HG02571 (cell line): ENCODE results near the gene PRKACB.
A peak's percentile ranks its signal among the peaks of the same experiment; 100 is the strongest.
"Not testable (repeated sequence)": the region's sequence is repeated elsewhere in the genome, so short reads cannot be mapped to it uniquely, and the experiment has no call there.

Experiments used
- ATAC-seq: cut with Tn5 transposase; IDR thresholded peaks from one replicate; pipeline ENCODE4 v1.9.1; 2021; ENCODE audit warnings: mild to moderate bottlenecking, moderate library complexity; ENCODE audit not compliant: unreplicated experiment

Gene PRKACB

GRCh38 chr1:84143796-84144565, at the start of gene PRKACB:
TSS of gene PRKACB (plus strand) at chr1:84144271. CDS start at chr1:84144362, 91 bp downstream.
- peak; percentile 88 for ATAC-seq

- ATAC-seq, result no peak
These were observed 48.8 kb upstream of the PRKACB start for GRCh38 chr1:84095308-84095707.

DNA sequence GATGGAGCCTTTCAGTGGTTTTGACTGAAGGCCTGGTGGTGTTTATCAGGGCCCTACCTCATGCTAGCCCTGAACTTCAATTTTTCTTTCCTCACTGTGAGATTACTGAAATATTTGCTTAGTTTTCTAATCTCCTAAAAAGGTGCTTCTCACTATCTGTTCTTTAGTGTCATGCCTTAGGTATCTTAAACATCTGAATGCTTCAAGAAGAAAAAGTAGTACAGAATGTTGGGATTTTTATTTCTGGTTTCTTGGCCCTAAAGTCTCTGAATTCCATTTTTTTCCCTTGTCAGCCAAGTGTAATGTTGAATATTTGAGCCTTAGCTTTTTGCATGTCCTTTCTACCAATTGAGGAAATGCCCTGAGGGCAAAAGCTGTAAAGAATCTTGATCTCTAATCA, 47.9 kb upstream of the PRKACB start:
- no peak for ATAC-seq

- ATAC-seq, result no peak
These were observed 42.9 kb upstream of the PRKACB start for GRCh38 chr1:84101204-84101603.

DNA sequence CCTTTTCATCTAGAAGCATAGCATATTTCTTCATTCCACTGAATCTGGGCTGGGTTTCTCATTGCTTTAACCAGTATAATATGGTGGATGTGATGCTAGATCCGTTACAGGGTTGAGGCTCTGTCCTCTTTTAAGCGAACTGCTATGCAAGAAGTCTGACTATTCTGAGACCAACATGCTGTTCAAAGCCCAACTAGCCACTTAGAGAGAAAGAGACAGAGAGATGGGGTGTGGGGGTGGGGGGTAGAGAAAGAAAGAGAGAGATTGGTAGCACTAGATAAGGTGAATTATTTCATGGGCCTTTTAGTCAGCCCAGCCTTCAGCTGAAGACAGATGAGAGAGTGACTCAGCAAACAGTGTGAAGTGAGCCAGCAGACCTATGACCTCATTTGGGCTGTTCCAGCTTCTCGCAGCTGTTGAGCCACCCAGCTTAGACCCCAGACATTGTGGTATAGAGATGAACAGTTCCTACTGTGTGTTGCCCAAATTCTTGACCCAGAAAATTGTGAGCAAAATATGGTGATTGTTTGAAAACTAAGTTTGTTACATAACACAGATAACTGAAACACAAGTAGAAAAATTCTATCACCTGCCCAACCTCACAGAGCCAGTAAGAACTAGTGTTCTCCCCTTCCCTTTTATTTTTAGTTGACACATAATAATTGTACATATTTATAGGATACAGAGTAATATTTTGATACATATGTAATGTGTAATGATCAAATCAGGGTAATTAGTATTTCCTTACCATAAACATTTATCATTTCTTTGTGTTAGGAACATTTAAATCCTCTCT, 40.7 kb upstream of the PRKACB start:
- ATAC-seq, result peak; percentile 86

GRCh38 chr1:84107538-84107937, 36.5 kb upstream of the PRKACB start:
- ATAC-seq, result not testable (repeated sequence)

DNA sequence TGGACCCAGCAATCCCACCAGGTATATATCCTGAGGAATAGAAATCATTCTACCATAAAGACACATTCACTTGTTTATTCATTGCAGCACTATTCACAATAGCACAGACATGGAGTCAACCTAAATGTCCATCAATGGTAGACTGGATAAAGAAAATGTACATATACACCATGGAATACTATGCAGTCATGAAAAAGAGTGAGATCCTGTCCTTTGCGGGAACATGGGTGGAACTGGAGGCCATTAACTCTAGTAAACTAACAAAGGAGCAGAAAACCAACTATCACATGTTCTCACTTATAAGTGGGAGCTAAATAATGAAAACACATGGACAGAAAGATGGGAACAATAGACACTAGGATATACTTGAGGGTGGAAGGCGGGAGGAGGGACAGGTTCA, 36.1 kb upstream of the PRKACB start:
- no peak for ATAC-seq

GRCh38 chr1:84108900-84109578, 35.0 kb upstream of the PRKACB start:
- no peak for ATAC-seq

GRCh38 chr1:84110629-84111028, 33.4 kb upstream of the PRKACB start:
- no peak for ATAC-seq

DNA sequence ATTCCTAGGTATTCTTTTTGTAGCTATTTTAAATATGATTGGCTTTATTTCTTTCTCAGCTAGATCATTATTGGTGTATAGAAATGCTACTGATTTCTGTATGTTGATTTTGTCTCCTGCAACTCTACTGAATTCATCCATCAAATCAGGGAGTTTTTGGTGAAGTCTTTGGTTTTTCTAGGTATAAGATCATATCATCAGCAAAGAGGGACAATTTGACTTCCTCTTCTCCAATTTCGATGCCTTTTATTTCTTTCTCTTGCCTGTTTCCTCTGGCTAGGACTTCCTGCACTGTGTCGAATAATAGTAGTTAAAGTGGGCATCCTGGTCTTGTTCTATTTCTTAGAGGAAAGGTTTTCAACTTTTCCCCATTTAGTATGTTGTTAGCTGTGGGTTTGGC, 27.5 kb upstream of the PRKACB start:
- ATAC-seq, result no peak

DNA sequence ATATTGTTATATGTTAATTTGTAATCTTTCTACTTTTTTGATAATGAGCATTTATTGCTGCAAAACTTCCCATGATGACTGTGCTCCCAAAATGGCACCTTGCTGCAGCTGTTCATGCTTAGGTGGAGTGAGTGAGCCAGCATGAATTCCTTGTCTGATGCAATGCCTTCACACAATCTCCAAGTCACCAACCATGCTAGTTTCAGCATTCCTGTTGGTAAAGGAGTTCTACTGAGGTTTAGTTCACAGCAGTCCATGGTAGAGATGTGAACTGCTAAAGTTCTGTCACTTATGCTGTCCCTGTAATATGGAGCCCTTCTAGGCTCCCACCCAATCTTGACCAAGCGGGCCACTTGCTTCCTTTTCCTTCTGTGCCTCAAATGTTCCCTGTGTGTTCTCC, 26.2 kb upstream of the PRKACB start:
- no peak for ATAC-seq

- no peak for ATAC-seq
These were observed 22.7 kb upstream of the PRKACB start for GRCh38 chr1:84121360-84121759.

- ATAC-seq, result peak; percentile 72
These were observed 21.2 kb upstream of the PRKACB start for GRCh38 chr1:84122780-84123382.

DNA sequence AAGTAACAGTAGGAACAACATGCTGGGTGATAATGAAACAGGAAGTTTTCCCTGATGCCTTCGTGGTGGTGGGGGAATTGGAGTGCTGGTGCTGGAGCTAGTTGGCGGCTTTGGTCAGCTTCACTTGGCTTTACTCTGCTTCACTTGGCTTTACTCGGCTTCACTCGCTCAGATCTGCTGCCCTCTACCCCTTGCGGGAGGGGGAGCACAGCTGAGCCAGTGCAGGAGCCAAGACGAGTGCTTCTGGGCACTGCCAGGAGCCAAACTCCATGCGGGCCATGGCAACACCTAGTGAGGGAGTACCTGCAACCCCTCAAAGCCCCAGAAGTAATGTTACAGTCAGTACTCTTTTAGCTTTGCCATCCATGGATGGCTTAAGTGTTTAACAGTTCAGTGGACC, 10.6 kb upstream of the PRKACB start:
- no peak for ATAC-seq

GRCh38 chr1:84135341-84135740, 8.7 kb upstream of the PRKACB start:
- ATAC-seq, result no peak

DNA sequence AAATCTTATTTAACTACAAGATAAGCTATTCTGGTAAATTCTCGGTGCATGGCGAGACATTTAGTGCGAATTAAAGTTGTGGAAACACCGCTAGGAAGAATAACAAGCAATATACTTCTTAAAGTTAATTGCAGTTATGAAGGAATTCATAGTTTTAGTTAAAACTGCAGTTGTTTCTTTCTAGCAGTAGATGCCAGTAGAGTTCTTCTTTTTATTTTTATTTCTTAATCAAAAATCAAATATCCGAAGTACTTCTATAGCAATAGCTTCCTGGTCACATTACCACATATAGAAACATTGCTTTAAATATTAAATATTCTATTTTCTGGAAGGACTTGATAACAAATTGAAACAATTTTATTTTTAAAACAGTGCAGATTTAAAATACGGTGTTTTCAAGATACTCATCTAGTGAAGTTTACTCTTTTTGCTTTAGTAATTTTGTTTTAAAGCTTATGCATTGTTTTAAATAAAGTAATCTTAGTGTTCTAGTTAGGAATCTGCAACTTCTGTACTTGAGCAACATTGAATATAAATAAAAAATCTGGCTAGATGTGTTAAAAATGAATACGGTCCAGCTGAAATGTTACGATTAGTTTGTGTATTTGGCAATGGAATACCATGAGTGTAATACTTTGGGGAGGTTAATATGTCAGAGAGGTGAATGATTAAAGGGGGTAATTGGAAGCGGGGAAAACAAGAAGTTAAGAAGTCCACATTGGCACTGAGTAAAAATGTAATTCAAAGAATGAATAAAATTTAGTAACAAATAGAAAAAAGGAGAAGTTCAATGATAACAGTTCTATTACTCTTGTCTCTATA, 2.7 kb upstream of the PRKACB start:
- ATAC-seq, result no peak

DNA sequence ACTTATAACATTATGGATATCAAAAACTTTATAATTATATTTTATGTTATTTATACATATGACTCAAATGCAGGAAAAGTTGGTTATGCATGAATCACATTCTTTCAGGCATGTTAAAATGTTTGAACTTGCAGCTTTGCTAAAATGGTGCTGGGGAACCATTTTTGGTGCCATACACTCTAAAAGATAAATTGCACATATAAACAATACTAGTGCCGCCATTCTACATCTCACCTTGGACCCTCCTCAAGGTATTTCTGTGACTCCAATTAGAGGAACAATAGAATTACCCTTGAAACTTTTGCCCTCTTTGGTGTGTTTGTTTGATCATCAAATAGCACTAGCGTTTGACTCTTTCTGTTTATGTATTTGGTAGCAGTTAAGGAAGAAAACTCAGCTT, 997 bp downstream of the PRKACB start:
- ATAC-seq, result no peak

DNA sequence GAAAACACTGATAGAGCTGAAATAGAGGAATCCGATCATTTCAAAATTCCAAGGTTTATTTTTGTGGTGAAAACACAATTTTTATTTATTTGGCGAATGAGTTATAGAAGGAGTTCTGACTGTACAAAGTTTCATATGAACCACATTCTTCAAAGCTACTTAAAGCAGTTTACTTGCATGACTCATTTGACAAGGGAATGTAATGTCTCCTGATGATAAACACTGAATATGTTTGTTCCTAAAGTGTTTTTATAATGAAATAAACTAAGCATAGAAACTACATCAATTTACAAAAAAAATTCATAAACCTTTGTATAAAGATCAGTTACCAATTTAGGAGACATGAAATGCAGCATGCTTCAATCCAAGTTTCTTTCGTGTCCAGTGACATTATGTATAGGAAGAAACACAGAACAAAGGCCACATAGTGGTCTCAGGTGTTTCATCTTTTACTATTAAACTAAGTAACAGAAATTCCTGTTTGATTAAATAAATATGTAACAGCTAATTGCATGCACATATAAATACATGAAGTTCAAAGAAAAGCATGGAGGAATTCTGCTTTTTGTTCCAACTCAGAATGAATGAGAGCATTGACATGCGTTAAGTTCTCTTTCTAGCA, 2.5 kb downstream of the PRKACB start:
- ATAC-seq, result no peak

DNA sequence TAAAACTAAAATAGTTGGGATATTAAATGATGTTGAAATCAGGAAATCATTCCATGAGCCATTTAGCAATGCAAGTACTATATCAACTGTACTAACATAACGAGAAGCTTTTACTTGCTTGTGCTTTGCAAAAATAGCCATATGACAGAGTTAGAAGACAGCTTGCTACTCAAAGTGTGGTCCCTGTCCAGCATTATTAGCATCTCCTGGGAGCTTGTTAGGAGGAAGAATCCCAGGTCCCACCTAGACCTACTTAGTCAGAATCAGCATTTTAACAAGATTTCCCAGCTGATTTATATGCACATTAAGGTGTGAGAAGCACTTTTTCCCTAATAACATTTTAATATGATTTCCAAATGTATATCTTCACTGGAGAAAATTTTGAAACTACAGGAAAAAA, 4.7 kb downstream of the PRKACB start:
- no peak for ATAC-seq

GRCh38 chr1:84152649-84153056, 8.6 kb downstream of the PRKACB start:
- ATAC-seq, result no peak
